ENCODE data around the gene DAND5. TPM values are rescaled to one million over a fixed set of nuclear protein-coding genes. Genes with fewer than 3 reads are reported as not detected.

The DAND5 gene
- total and polyA plus RNA-seq, 2 of the 13 experiments (the other 11 are each of a cell fraction or from before 2014, with no cell fraction given) = 0.04 TPM; not detected in 1

DNA sequence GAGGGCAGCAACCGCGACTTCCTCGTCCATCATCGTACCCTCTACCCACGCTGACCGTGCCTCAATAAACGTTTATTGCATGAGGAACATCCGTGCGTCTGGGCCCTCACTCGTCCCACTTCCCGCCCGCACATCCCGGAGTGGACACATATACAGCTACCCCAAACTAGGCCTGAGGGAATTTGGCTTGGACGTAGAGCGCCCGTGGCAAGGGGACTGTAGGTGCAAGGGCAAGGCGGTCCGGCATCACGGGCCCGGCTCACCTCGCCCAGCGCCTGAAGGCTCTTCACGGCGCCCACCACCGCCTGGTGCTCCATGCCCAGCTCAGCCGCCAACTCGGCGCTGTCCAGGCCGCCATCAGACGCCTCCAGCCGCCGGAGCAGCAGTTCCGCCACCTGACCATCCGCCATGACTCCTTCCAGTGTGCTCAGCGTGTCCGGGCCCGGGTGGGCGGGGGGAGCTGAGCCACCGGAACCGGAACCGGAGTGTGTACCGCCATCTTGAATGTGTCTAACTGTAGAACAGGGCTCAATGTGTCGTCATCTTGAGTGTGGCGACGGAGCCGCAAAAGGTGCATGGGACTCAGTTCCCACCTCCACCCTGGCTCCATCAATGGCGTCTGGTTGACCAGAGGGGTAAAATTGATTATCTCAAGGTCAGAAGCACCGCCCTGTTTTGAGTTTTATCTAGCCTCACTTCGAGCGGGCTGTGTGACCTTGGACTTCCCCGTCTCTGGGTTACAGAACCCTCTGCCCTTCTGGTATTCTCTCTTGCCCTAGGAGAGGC, 35.9 kb upstream of the DAND5 start, which contains the start of gene FARSA (continued):
- TF ChIP-seq LBX2 (CRISPR knock-in tag; IDR thresholded peaks at IDR 0.05; ENCODE audit: borderline replicate concordance) (0 out of 2 replicates have a peak, but pooled peaks have one; percentile 47), POLR2G (IDR thresholded peaks at IDR 0.05; ENCODE audit: low read depth, low read length) (peak; percentile 96), CBX1 (IDR thresholded peaks at IDR 0.05; ENCODE audit: low read depth) (no peak), KAT8 (CRISPR knock-in tag; IDR thresholded peaks at IDR 0.05) (peak; percentile 94), ZBTB7A (CRISPR knock-in tag; IDR thresholded peaks at IDR 0.05) (no peak), ZNF605 (CRISPR knock-in tag; IDR thresholded peaks at IDR 0.05) (peak; percentile 92), ZBTB26 (CRISPR knock-in tag; IDR thresholded peaks at IDR 0.05; ENCODE audit: borderline replicate concordance) (no peak; the same call in 1 of the 2 replicates), NFIC (IDR thresholded peaks at IDR 0.05; ENCODE audit: low read length) (no peak), ZNF674 (CRISPR knock-in tag; IDR thresholded peaks at IDR 0.05; ENCODE audit: low read depth) (peak; percentile 38; the same call in 1 of the 2 replicates), ZNF30 (CRISPR knock-in tag; IDR thresholded peaks at IDR 0.05) (no peak), PCBP2 (optimal IDR thresholded peaks at IDR 0.05; ENCODE audit: low read depth, low read length, poor library complexity, severe bottlenecking) (no peak), ZNF510 (CRISPR knock-in tag; IDR thresholded peaks at IDR 0.05; ENCODE audit: low read depth) (peak; percentile 94; the same call in 1 of the 2 replicates), ZNF232 (CRISPR knock-in tag; IDR thresholded peaks at IDR 0.05; ENCODE audit: borderline replicate concordance) (no peak), ZFX (CRISPR knock-in tag; IDR thresholded peaks at IDR 0.05; ENCODE audit: low read depth) (peak; percentile 96), ZNF761 (CRISPR knock-in tag; conservative IDR thresholded peaks at IDR 0.05) (no peak; the same call in 1 of the 2 replicates), POGZ (CRISPR knock-in tag; IDR thresholded peaks at IDR 0.05) (peak; percentile 66), ZNF224 (CRISPR knock-in tag; IDR thresholded peaks at IDR 0.05) (peak; percentile 33; the same call in 1 of the 2 replicates), NFIB (CRISPR knock-in tag; IDR thresholded peaks at IDR 0.05; ENCODE audit: borderline replicate concordance) (no peak), EP300 (IDR thresholded peaks at IDR 0.05; ENCODE audit: low read depth in 2 of 2, low read length in 2 of 2) (no peak; a peak in 1 of 4 replicates), EP300 (CRISPR knock-in tag; IDR thresholded peaks at IDR 0.05; ENCODE audit: borderline replicate concordance) (no peak; the same call in 1 of the 2 replicates), ZNF446 (CRISPR knock-in tag; IDR thresholded peaks at IDR 0.05) (0 out of 2 replicates have a peak, but pooled peaks have one; percentile 37), HMGA1 (CRISPR knock-in tag; conservative IDR thresholded peaks at IDR 0.05) (no peak), ZNF577 (CRISPR knock-in tag; IDR thresholded peaks at IDR 0.05; ENCODE audit: borderline replicate concordance, low read depth) (no peak)
- TF ChIP-seq, protein P1, sequence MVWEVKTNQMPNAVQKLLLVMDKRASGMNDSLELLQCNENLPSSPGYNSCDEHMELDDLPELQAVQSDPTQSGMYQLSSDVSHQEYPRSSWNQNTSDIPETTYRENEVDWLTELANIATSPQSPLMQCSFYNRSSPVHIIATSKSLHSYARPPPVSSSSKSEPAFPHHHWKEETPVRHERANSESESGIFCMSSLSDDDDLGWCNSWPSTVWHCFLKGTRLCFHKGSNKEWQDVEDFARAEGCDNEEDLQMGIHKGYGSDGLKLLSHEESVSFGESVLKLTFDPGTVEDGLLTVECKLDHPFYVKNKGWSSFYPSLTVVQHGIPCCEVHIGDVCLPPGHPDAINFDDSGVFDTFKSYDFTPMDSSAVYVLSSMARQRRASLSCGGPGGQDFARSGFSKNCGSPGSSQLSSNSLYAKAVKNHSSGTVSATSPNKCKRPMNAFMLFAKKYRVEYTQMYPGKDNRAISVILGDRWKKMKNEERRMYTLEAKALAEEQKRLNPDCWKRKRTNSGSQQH (CRISPR knock-in tag; IDR thresholded peaks at IDR 0.05; ENCODE audit: low read depth) = peak; percentile 55; the same call in 1 of the 2 replicates

Data from HepG2 (cell line).